ENCODE measurements around the gene FBXL19.
"Not testable (repeated sequence)": the region's sequence is repeated elsewhere in the genome, so short reads cannot be mapped to it uniquely, and the experiment has no call there.

The FBXL19 gene

GRCh38 chr16:30921748-30922419, 1.5 kb upstream of the FBXL19 start:
- DNase-seq (ENCODE audit: low spot score), result peak; percentile 90

DNA sequence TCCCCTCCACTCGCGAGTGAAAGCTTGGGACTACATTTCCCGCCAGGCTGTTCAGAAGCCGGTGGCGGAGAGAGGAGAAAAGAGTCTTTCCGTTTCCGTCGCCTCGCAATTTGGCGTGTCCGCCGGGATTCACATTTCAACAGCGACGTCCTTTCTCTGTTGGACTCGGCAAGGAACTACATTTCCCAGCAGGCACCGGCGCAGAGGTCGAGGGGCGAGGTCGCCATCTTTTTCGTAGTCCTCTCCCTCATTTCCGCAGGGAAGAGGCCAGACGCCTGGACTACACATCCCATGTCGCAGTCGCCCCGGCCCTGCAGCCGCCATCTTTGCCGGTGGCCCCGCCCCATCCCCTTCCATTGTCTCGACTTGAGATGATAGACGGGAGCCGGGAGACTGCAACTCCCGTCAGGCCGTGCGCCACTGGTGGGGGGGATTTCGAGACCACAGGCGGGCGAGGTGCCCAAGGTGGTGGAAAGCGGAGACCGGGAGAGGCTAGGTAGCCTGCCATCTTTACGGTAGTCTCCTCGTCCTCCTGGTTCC, 882 bp upstream of the FBXL19 start:
- DNase-seq (ENCODE audit: low spot score), result peak; percentile 100

DNA sequence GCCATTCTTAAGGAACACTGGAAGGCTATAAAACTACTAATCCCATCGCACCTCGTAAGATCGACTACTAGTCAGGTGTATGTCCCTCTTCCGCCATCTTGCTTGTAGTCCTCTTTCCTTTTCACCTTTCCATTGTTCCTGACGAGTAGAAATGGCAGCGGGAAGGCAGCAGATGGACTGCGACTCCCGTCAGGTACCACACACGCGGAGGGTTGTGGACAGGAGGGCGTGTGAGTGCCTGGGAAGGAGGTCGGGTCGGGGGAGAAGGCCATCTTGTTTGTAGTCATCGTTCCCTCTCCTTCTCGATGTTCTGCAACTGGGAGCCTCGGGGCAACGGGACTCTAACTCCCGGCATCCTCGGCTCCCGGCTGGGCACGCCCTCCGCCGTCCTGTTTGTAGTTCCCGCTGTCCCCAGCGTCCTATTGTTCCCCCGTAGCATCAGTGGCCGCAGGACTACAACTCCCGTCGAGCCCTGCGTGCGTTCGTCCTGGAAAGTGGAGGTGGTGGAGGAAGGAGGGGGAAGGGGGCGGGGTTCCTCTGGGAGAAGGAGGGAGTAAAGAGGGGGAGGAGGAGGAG, 324 bp upstream of the FBXL19 start:
- DNase-seq (ENCODE audit: low spot score), result peak; percentile 99

- DNase-seq (ENCODE audit: low spot score), result no peak
Observed at GRCh38 chr16:30924076-30924912, 922 bp downstream of the FBXL19 start.

DNA sequence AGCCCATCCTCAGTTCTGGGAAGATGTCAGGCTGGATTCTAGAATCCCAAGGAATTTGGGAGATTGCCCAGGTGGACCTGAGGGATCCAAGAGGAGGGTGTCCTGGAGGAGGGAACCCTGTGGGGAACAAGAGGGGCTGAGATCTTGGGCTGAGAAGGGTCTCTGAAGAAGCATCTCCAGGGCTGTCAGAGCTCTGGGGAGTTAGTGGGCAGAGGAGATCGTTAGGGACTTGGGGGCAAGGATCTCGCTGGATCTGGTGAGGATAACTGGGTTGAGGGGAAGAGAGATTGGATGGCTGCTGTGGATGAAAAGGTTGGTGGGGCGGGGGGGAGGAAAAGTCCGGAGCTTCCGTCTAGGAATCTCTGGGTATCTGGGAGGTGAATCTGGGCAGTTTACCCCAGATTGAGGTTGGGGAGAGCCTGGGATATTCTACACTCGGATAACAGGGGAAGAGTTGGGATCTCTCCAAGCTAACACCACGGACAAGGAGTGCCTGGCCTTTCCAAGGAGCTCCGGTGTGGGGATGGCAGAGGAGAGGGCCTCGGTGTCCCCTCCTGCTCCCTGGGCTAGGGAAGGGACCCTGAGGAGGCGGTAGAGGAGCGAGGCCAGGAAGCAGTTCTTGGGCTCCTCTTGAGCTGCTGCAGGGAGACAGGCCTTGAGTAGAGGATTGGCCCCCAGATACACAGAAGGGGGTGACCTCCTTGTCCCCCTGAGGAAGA, 1.7 kb downstream of the FBXL19 start:
- DNase-seq (ENCODE audit: low spot score), result no peak

- no peak for DNase-seq (ENCODE audit: low spot score)
Observed at GRCh38 chr16:30925632-30925987, 2.2 kb downstream of the FBXL19 start.

- no peak for DNase-seq (ENCODE audit: low spot score)
Observed at GRCh38 chr16:30925995-30926811, 2.8 kb downstream of the FBXL19 start.

- no peak for DNase-seq (ENCODE audit: low spot score)
Observed at GRCh38 chr16:30926937-30927788, 3.8 kb downstream of the FBXL19 start.

- DNase-seq (ENCODE audit: low spot score), result peak; percentile 59
Observed at GRCh38 chr16:30927789-30928378, 4.5 kb downstream of the FBXL19 start.

DNA sequence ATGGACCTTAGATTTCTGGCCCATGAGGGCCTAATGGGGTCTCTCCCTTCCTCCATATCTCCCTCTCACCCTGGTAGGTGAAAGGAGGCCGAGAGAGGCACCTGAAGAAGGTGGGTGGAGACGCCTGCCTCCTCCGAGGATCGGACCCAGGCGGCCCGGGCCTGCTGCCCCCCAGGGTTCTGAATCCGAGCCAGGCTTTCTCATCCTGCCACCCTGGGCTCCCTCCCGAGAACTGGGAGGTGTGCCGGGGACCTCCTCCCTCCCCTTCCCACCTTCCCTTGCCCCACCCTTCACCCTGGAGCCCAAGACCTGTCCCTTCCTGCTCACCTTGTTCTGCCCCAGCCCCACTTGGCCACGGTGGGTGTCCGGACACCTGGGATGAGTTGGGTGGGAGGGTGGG, 5.0 kb downstream of the FBXL19 start:
- no peak for DNase-seq (ENCODE audit: low spot score)

DNA sequence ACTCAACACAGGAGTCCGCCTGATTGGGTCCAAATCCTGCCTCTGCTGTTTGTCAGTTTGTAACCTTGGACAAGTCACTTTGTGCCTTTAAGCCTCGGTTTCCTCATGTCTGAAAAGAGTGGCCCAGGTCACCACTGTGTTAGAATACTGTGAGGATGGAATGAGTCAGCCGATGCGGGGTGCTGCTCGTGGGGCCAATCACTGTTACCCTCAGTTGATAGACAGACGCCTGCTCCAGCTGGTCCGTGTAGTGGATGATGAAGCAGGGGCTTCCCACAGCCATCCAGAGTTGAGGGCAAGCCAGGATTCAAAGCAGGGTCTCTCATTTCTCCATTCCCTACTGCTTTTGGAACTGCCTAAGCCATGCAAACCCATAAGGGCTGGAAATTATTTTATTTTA, 5.8 kb downstream of the FBXL19 start:
- no peak for DNase-seq (ENCODE audit: low spot score)

GRCh38 chr16:30930160-30930571, 6.8 kb downstream of the FBXL19 start:
- DNase-seq (ENCODE audit: low spot score), result no peak

GRCh38 chr16:30931068-30931650, 7.8 kb downstream of the FBXL19 start:
- DNase-seq (ENCODE audit: low spot score), result no peak

DNA sequence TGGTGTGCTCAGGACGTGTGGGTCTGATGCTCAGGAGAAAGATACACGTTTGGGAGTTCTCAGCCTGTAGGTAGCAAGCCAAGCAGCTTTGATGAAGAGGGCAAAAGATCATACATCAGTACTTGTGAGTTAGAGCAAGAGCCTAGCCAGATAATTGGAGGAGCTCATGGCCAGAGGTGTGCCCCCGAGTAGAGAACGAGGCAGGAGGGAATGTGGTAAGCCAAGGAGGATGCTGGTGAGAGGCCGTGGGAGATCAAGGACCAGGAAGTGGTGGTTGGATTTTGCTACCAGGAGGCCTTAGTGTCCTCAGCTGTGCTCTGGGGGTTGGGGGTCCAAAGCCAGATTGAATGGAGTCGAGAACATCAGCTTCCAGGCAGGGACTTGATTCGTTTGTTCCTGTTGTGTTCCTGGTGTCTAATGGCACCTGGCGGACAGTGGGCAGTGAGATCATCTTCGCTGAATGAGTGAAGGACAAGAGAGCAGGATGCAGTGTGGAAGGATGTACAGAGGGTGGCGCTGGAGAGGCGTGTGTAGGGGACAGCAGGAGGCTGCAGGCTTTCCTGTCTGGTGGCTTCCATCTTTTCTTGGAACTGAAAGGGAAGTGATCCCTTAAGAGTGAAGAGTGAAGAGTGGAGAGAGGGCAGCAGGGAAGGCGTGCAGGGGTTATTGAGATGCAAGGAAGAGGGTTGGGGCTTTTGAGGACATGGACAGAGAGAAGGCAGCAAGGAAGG, 11.6 kb downstream of the FBXL19 start:
- no peak for DNase-seq (ENCODE audit: low spot score)

- no peak for DNase-seq (ENCODE audit: low spot score)
Observed at GRCh38 chr16:30937692-30938091, 14.3 kb downstream of the FBXL19 start.

- DNase-seq (ENCODE audit: low spot score), result not testable (repeated sequence)
Observed at GRCh38 chr16:30939571-30939970, 16.2 kb downstream of the FBXL19 start.

GRCh38 chr16:30941600-30942425, 18.4 kb downstream of the FBXL19 start:
- peak; percentile 80 for DNase-seq (ENCODE audit: low spot score)

DNA sequence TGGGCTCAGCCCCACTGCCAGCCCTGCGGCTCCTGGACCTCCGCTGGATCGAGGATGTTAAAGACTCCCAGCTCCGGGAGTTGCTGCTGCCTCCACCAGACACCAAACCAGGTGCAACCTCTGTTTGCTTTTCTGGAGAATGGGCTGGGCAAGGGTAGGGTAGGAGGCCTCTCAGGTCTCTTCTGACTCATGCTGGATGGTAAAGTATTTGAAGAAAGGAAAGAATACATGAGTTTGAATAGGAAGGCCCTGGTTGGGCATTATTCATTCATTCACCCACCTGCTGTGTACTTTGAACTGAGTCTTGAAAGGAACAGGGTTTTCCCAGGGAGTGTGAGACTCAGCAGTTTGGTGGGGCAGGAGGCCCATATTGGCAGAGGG, 19.0 kb downstream of the FBXL19 start:
- DNase-seq (ENCODE audit: low spot score), result no peak
